GM18517 (cell line): ENCODE results near the gene ANXA2.
A peak's percentile ranks its signal among the peaks of the same experiment; 100 is the strongest.
"Not testable (repeated sequence)": the region's sequence is repeated elsewhere in the genome, so short reads cannot be mapped to it uniquely, and the experiment has no call there.

Source experiments
- ATAC-seq: cut with Tn5 transposase; IDR thresholded peaks from one replicate; pipeline ENCODE4 v1.9.1; 2021; ENCODE audit warnings: mild to moderate bottlenecking, moderate library complexity; ENCODE audit not compliant: unreplicated experiment

The ANXA2 gene

DNA sequence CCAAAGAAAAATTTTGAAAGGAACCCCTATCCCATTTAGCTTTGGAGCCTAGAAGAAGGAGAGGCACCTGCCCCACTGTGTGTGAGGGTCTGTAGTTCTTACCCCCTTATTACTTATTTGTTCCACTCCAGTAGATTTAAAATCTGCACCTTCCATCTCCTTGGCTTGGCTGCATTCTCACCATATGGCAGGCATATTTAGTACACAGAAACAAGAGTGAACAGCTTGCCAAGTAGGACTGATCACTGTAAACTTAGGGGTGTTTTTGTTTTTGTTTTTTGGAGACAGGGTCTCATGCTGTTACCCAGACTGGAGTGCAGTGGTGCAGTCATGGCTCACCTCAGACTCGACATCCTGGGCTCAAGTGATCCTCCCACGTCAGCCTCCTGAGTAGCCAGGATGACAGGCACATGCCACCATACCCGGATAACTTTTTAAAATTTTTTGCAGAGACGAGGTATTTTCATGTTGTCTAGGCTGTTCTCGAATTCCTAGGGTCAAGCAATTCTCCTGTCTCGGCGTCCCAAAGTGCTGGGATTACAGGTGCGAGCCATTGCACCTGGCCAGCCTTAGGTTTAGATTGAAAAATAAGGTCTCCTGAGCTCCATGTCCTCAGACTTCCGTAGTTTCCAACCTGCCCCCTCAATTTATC, 14.1 kb upstream of the ANXA2 start:
- no peak for ATAC-seq

- not testable (repeated sequence) for ATAC-seq
These were observed 12.6 kb upstream of the ANXA2 start for GRCh38 chr15:60410350-60410749.

- no peak for ATAC-seq
These were observed 10.7 kb upstream of the ANXA2 start for GRCh38 chr15:60408463-60408981.

DNA sequence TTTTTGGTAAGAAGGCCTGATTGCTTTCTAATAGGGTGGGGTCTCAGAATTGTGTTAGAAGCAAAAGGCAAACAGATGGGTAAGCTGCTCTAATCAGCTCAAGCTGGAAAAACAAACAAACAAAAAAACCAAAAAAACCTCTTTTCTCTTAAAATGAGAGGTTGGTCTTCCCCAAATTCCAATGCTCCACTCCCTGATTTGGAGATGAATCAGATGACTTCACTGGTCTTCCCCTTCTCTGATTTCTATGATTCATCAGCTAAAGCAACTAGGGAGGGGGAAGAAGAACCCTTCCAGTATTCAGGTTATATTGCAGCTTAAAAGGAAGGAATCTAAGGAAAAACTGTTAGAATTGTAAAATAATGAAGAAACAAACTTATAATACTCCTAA, 9.6 kb upstream of the ANXA2 start:
- ATAC-seq = no peak

GRCh38 chr15:60406513-60407414, 9.0 kb upstream of the ANXA2 start:
- no peak for ATAC-seq

DNA sequence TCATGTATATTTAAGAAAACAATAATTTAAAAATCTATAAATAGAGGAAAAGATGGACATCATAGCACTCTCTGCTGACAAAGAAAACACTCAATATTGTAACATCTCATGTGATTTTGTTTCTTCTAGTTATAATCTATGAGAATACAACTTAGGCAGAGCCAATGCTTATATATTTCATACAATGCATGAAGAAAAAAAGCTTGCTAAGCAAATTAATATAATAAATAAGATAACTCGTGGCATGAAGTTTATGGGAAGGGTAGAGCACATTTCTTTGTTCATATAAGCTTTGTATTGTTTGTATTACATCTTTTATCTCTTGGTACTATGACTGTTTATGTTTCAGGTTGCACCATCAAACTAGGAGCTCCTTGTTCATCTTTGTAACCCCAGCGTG, 7.6 kb upstream of the ANXA2 start:
- ATAC-seq = no peak

DNA sequence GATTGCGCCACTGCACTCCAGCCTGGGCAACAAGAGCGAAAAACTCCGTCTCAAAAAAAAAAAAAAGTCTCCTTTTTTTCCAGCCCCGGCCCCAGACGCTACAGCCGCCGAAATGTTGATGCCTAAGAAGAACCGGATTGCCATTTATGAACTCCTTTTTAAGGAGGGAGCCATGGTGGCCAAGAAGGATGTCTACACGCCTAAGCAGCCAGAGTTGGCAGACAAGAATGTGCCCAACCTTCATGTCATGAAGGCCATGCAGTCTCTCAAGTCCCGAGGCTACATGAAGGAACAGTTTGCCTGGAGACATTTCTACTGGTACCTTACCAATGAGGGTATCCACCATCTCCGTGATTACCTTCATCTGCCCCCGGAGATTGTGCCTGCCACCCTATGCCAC, 6.6 kb upstream of the ANXA2 start:
- ATAC-seq = not testable (repeated sequence)

- no peak for ATAC-seq
These were observed 3.2 kb upstream of the ANXA2 start for GRCh38 chr15:60400944-60401343.

GRCh38 chr15:60399931-60400330, 2.1 kb upstream of the ANXA2 start:
- ATAC-seq = no peak

GRCh38 chr15:60399246-60399915, 1.6 kb upstream of the ANXA2 start:
- ATAC-seq = no peak

DNA sequence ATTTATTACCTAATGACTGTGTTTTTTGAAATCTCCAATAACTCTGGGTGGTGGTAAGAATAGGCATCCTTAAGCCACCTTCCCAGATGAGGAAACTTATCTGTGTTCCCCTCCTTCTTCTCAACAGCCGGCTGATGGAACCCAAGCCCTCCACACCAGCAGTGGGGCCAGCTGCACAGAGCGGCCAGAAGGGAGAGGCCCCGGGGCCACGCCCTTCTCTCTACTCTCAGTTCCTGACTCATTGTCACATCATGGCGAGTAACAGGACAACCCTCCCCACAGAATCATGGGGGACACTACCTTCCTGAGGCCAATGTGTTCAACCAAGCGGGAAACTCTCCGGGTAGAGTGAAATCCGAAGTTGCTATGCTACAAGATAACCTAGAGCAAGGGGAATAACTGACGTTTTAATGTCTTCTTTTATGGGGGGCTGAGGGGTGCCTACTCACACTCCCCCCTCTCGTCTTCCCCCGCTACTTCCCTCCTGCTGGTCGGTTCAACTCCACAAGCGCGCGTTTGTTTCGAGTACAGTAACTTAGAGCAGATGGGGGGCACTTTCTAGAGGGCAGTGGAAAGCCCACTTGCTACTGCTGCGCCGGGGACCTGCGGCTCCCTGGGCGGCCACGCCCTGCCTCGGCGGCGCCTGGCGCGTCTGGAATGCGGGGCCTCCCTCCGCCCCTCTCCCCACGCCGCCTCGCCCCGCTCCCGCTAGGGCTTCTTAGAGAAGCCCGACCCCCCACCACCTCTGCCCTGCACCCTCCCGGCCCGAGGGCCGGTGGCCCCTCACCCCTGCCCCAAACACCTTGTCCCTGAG, 621 bp downstream of the ANXA2 start:
- ATAC-seq = peak; percentile 57

GRCh38 chr15:60396560-60396957, 1.2 kb downstream of the ANXA2 start:
- ATAC-seq = no peak

DNA sequence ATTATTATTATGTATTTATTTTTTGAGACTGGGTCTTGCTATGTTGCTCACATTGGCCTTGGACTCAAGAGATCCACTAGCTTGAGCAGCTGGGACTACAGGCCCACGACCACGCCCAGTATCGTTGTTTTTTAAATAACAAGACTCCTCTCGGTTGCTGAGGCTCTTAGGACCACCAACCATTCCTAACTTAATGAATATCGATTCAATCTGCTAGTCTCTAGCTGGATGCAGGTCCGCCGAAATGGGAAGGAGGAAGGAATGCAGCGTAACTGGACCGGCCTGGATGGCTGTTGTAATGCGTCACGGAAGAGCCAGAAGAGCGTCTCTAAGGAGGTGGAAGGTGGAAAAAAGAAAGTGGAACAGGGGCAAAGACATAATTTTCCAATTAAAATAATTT, 1.7 kb downstream of the ANXA2 start:
- ATAC-seq = no peak

DNA sequence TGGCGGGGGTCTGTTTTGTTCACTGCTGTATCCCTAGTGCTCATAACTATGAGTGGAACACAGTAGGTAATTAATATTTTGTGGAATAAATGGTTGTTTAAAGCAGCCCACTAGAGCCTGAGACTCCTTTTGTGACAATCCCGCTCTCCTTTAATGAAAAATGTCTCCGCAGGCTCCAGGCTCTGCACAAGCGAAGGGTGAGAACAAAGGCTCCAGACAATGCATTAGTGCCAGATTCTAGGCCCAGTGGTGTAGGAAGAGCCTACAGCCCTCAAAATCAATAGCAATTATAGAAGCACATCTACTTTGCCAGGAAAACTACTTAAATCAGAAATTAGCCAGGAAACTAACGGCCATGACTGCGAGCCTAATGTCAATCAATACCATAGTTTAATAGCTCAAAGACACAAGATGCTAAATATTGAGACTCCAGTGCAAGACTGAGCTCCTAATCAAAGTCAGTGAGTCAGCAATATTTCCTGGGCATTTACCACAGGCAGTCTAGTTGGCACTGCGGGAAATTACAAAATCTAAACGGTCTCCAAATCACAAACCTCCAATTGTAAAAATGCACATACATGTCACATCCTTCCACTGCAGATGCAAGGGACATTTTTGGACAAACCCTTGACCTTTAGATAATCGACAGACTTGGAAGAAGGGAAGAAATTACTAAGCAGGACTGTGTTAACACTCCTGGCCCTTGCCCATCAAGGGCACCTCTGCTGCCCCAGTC, 2.3 kb downstream of the ANXA2 start:
- no peak for ATAC-seq

- ATAC-seq = no peak
These were observed 3.1 kb downstream of the ANXA2 start for GRCh38 chr15:60394689-60395097.

- ATAC-seq = no peak
These were observed 4.6 kb downstream of the ANXA2 start for GRCh38 chr15:60392986-60393790.

GRCh38 chr15:60392601-60392985, 5.2 kb downstream of the ANXA2 start:
- ATAC-seq = no peak

DNA sequence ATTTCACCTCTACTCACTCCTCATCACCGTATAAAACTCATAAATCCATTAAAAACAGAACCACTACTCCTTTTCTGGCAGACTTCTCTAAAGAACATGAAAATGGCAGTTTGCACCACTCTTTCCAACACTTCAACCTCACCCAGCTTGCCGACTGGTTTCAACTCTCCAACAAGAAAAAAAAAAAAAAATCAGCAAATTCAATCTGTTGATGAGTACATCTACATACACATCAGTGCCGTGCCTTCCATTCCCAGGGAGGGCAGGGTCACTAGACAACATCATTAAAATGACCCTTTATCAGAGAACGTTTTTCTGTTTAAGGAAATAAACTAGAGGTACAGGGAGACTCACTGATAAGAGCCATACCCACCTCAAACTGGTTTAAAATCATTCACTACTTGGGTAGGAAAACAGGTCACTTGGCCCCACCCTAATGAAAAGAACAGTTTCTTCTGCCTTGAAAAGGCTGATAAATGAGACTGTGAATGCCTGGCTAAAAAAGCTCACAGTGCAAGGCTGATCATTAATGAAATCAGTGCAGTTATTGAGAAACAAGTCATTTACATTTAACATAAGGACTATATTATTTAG, 6.0 kb downstream of the ANXA2 start:
- ATAC-seq = no peak
